HG03025 (cell line): ENCODE results near the gene MEF2D.

Source experiments
- ATAC-seq: cut with Tn5 transposase; IDR thresholded peaks from one replicate; pipeline ENCODE4 v1.9.1; 2021; ENCODE audit warnings: mild to moderate bottlenecking, moderate library complexity; ENCODE audit not compliant: unreplicated experiment, low FRiP score

MEF2D gene

DNA sequence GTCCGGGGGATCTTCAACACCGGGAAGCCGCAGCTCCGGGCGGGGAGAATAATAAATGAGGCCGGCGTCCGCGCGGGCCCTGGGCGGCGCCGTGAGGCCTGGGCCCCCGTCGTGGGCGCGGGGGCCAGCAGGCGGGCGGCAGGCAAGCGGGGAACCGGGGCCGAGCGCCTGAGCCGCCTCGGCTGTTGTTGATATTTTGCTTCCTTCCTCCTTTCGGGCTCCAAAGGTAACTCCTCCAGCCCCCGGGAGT, at the start of gene MEF2D:
MEF2D (minus strand) TSS at position 233 of the 250 bp plus-strand sequence. CDS start 17,483 bp downstream, outside the sequence.
- no peak for ATAC-seq

DNA sequence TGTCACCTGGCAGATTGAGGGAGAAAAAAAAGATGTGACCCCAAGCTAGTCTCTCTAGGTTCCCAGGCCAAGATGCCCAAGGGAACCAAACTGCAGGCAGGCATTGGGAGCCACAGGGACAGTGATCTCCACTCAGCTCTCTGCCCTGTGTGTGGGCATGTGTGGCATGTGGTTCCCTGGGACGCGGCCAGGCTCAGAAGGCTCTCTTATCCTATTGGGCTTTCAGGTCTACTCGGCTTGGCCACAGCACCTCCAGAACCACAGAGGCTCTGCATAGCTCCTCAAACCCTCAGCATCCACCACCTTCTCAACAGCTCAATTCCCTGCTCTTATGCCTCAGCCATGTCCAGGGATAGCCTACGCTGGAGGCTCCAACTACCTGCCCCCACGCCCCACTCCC, 49.8 kb upstream of the MEF2D start:
- no peak for ATAC-seq

- ATAC-seq, result no peak
Measured at GRCh38 chr1:156549831-156550230, 49.3 kb upstream of the MEF2D start.

GRCh38 chr1:156549390-156549789, 48.8 kb upstream of the MEF2D start:
- no peak for ATAC-seq

DNA sequence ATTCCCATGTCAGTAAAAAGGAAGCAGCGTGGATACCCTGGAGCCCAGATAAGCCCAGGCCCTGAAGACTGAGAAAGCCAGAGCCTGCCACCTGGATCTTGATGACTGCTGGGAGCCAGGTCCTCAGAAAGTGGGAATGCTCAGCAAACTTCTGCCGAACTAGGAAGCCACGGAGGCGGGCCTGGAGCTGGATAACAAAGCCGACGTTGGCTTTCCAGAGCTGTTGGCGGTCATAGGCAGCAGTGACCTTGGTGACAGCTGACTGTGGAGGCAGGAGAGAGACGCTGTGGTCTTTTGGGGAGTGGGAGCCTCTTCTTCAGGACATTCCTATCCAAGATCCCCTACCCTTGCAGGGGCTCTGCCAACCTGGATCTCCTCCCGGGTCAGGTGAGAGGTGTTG, 47.4 kb upstream of the MEF2D start:
- no peak for ATAC-seq

DNA sequence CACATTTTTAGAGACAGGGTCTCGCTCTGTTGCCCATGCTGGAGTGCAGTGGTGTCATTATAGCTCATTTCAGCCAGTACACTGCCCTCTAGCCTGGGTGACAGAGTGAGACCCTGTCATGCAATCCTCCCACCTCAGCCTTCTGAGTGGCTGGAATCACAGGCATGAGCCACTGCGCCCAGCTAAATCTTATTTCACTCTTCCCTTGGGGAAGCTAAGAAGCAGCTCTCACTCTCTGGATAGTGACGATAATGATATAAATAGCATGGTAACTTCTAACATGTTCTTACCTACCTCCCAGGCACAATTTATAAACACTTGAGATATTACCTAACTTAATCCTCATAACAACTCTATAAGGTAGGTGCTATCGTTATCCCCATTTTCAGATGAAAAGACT, 46.9 kb upstream of the MEF2D start:
- ATAC-seq, result no peak

DNA sequence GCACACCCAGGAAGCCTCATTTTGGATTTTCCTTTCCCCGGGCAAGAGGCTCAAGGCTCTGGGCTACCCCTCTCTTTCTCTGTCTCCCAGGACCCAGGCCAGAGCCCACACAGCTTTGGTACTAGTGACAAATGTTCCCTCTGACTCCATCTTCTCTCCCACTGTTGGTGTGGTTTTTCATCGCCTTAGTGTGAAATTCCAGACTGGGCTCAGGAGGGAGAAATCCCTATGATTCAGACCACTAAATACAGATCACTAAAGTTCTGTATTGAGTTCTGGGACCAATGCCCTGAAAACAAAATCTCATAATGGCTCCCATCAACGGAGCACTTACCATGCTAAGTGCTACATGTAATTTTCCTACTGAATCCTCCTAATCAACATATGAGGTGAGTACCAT, 45.7 kb upstream of the MEF2D start:
- ATAC-seq, result no peak

DNA sequence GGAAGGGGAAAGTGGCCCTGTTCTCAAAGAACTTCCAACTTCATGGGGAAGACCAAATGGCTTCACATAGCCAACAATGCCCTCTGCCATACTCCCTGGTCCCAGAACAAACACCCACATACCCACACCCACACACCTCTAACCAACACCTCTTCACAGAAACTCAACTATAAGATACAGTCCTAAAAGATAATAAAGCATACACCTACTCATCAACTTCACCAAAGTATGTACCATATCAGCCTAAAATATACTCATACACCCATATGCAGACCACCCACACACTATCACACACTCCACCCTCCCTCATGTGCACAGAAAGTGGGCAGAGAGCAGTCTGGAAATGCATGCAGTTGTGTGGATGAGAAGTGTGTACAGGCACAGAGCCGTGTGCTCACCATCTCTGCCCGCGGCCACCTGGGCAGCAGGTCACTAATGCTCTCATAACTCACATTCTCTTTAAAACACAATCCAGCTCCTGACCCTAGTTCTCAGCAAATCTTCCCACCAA, 44.1 kb upstream of the MEF2D start:
- ATAC-seq, result no peak

DNA sequence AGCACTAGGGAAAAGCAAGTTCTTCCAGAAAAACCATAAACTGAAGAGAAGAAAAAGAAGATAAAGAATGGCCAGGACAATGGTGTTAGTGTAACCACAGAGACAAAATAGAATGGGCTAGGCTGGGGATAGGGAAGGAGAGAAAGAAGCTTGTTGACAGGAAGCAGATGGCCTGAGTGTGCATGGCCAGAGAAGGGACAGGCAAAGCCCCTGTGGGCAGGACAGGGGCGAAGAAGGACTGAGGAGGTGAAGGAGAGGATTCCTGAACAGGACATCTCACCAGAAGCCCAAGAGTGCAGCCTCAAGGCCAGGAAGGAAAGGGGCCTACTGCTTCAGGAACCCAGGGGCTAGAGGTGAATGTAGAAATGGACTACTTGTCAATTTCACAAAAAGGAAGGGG, 42.5 kb upstream of the MEF2D start:
- no peak for ATAC-seq

GRCh38 chr1:156540955-156541354, 40.4 kb upstream of the MEF2D start:
- ATAC-seq, result no peak

DNA sequence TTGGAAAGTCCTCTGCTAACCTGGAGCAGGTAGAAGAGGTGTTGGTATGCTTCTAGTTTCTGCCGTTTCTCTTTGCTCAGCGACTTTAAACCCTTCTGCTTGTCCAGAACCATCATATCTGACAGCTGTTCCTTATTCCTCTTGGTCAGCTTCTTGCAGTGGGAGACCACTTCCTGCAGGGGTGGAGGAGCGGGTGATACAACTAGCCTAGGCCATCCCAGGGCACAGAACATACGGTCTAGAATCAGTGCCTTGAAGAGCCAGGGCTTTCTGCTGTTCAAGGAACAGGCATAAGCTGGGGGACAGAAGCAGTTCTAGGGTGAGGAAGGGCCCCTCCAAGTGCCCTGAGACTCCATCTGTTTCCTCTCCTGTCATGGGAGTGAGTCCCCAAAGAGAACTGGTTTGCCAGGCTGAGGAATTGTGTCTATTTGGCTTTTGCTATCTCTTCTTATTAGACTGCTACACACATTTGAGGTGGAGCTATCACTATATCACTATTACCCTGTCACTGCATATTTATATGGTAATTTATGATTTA, 39.3 kb upstream of the MEF2D start:
- ATAC-seq, result no peak

DNA sequence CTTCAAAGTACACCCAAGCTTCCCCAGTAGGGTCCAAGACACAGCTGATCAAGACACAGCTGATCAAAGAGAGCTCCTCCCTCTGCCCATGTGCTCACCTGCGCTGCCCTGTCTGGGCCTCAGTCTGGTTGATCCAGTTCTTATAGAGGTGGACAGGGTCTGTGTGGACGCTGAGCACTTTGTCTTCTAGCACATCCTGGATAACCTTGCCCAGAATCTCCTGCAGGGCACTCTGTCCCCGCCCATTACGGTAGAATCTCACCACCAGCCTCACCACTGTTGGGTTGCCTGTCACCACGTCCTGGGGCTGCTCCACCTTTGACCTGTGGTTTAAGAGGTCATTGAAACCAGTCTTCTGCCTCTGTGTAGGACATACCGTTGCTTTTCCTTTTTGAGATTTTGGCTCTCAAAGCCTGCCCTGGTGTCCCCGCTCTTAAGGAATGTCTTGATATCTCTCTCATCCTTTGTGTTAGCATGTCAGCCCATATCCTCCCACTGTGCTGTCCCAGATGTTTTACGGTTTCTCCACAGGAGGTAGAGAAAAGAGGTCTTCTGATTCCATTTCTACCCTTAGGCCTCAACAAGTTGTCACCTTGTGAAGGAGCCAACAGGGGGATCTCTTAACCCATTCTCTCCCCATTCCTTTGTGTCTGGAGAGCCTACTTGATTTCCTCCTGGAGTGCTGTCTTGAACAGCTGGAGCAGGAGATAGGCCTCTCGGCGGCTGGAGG, 38.3 kb upstream of the MEF2D start:
- no peak for ATAC-seq

GRCh38 chr1:156537027-156537426, 36.5 kb upstream of the MEF2D start:
- ATAC-seq, result no peak

- ATAC-seq, result no peak
Measured at GRCh38 chr1:156534424-156535060, 34.0 kb upstream of the MEF2D start.

DNA sequence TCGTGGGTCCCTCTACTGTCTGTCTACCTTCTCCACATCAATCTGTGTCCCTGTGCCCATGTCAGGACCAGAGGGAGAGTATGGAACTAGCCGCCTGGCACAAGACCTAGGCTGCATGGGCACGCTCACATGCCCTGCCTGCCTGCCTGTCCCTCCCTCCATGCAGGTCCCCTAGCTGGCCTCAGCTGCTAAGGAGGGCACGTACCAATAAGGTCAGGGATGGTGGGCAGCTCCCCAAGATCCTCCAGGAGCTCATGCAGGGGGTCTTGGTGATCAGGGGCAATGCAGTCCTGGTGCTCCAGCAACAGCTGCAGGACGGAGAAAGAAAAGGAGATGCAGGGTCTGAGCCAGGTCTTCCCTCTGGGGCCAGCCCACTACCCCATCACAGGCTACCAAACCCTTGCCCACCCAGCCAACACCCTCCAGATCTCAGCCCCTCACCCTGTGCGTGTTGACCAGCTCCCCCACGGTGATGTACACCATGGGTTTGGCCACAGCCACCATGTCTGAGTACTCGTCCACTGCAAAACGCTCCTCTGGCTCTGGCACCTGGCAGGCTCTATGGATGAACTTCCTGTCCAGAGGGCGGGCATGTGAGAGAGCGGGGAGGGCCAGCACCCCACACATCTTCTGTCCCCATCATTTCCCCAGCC, 33.1 kb upstream of the MEF2D start:
- ATAC-seq, result no peak

DNA sequence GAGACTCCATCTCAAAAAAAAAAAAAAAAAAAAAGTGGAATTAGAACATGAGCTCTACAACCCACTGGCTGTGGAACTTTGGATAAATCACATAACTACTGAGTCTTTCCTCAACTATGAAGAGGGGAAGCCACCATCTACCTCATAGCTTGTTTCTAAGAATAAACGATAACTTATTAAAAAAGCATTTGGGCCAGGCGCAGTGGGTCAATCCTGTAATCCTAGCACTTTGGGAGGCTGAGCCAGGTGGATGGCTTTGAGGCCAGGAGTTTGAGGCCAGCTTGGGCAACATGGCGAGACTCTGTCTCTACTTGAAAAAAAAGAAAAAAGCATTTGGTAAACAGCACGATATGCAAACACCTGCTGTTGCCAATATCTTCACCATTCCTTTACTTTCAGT, 31.8 kb upstream of the MEF2D start:
- ATAC-seq, result no peak

GRCh38 chr1:156530006-156530405, 29.4 kb upstream of the MEF2D start:
- ATAC-seq, result no peak

- no peak for ATAC-seq
Measured at GRCh38 chr1:156528875-156529425, 28.4 kb upstream of the MEF2D start.

GRCh38 chr1:156528231-156528630, 27.7 kb upstream of the MEF2D start:
- no peak for ATAC-seq

GRCh38 chr1:156527584-156527983, 27.0 kb upstream of the MEF2D start:
- no peak for ATAC-seq

GRCh38 chr1:156525856-156526489, 25.4 kb upstream of the MEF2D start:
- ATAC-seq, result no peak
